ENCODE results near the gene MYO15A. TPM values are rescaled to one million over a fixed set of nuclear protein-coding genes. Genes with fewer than 3 reads are reported as not detected.
A peak's percentile ranks its signal among the peaks of the same experiment; 100 is the strongest.

Gene MYO15A
- total RNA-seq, 2 donors from 2014 or later = 1.7 to 2.4 TPM

DNA sequence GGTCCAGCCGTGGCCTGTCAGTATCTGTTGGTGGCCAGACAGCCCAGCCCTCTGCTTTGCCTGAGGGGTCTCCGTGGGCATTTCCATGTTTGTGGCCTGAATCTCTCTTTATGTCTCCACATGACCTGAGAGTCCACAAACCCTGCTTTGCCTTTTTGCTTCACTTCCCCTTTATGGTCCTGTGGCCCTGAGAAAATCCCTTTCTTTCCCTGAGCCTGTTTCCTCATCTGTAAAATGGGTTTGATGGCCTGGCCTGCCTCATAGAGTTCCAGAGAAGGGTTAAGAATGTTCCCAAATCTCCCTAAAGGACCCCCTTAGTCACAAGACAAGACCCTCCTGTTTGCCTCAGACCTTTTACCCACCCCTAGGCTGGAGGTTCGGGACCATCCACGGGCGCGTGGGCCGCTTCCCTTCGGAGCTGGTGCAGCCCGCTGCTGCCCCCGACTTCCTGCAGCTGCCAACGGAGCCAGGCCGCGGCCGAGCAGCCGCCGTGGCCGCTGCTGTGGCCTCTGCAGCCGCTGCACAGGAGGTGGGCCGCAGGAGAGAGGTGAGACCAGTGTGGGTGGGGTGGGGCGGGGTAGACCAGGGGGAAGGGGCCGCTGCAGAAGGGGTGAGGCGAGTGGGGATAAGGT, 48.9 kb downstream of the MYO15A start:
- Histone ChIP-seq H3K9me3 (ENCODE audit: control insufficient read depth, low read length) (no peaks in the 10 kb centered on the region), H3K27ac (ENCODE audit: low read depth, low read length) (no peak overlapping the region), H3K36me3 (ENCODE audit: control insufficient read depth, insufficient read depth, low read length) (no peaks in the 10 kb centered on the region), H3K9ac (ENCODE audit: extremely low read depth, low read length, poor library complexity, severe bottlenecking) (no peak overlapping the region), H3K4me3 (ENCODE audit: low read length) (no peak overlapping the region), H3K4me1 (ENCODE audit: control insufficient read depth, insufficient read depth, low read length) (peaks cover 3% of the 10 kb centered on the region), H3K27me3 (ENCODE audit: control insufficient read depth, insufficient read depth, low read length, poor library complexity, severe bottlenecking) (no peaks in the 10 kb centered on the region)
- Mint-ChIP-seq H3K27ac (peak overlapping the region; percentile 90), H3K36me3 (ENCODE audit: low read depth) (no peaks in the 10 kb centered on the region), H3K9me3 (no peaks in the 10 kb centered on the region), H3K4me3 (peak overlapping the region; percentile 80), H3K4me1 (no peaks in the 10 kb centered on the region), H3K27me3 (ENCODE audit: insufficient read depth) (no peaks in the 10 kb centered on the region)
- 88 to 100% methylated on average over 1 to 22 of the region's 22 CpGs for WGBS, 2 experiments (ENCODE audit: insufficient coverage in 1 of 2, insufficient read length in 1 of 2)
- TF ChIP-seq CTCF (conservative IDR thresholded peaks at IDR 0.05) = no peak
- no peak for DNase-seq

DNA sequence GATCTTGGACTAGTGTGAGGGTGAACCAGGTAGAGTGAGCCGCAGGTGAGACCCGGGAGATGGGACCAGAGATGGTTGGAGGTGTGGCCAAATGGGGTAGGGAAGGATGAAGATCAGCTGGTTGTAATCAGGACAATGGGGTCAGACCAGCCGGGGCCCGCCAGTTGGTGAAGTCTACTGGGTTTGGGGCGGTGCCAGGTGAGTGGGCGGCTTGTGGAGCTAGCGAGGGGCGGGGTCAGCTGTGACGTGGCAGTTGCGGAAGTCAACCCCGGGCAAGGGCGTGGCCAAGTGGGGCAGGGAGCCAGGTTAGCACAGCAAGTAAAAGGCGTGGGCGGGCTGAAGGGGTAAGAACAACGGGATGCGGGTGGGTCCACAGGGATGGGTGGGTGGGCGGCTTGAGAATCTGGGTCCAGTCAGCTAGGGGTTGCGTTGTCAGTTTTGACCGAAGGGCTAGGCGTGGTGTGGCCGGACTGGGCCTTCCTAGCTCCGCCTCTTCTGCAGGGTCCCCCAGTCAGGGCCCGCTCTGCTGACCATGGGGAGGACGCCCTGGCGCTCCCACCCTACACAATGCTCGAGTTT, 49.6 kb downstream of the MYO15A start:
- H3K9me3 ChIP-seq (ENCODE audit: control insufficient read depth, low read length) = no peaks in the 10 kb centered on the region
- Mint-ChIP-seq H3K27me3 (ENCODE audit: insufficient read depth) (no peaks in the 10 kb centered on the region), H3K36me3 (ENCODE audit: low read depth) (no peaks in the 10 kb centered on the region), H3K27ac (peak overlapping the region; percentile 90), H3K4me3 (peak overlapping the region; percentile 80), H3K9me3 (no peaks in the 10 kb centered on the region), H3K4me1 (no peaks in the 10 kb centered on the region)
- H3K36me3 ChIP-seq (ENCODE audit: control insufficient read depth, insufficient read depth, low read length) = no peaks in the 10 kb centered on the region
- H3K9ac ChIP-seq (ENCODE audit: extremely low read depth, low read length, poor library complexity, severe bottlenecking) = no peak overlapping the region
- H3K4me3 ChIP-seq (ENCODE audit: low read length) = peak overlapping the region; percentile 23
- no peak overlapping the region for H3K27ac ChIP-seq (ENCODE audit: low read depth, low read length)
- DNase-seq = peak; percentile 100
- TF ChIP-seq CTCF (conservative IDR thresholded peaks at IDR 0.05) = no peak
- H3K4me1 ChIP-seq (ENCODE audit: control insufficient read depth, insufficient read depth, low read length) = no peaks in the 10 kb centered on the region
- H3K27me3 ChIP-seq (ENCODE audit: control insufficient read depth, insufficient read depth, low read length, poor library complexity, severe bottlenecking) = no peaks in the 10 kb centered on the region
- WGBS, 2 experiments (ENCODE audit: insufficient coverage in 1 of 2, insufficient read length in 1 of 2) = 47 to 60% methylated on average over 12 to 26 of the region's 26 CpGs

DNA sequence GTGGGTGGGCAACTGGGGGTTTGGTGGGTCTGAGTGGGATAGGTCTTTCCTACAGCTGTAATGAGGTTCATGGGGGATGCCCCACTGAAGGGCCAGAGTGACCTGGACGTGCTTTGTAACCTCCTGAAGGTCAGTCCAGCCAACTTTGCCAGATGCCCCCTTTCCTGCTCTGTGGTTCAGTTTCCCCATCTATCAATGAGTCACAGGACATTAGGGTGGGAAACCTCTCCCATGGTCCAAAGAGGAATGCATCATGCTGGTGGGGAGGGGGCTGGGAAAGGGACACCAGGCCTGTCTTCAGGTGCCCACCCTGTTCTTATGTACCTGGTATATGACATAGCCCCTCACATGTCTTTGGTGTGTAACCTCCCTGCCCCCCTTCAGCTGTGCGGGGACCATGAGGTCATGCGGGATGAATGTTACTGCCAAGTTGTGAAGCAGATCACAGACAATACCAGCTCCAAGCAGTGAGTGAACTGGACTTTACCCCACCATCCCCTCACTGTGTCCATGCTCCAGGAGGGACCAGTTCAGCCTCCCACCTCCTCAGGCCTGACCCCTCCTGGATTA, 51.1 kb downstream of the MYO15A start:
- no peaks in the 10 kb centered on the region for H3K9me3 ChIP-seq (ENCODE audit: control insufficient read depth, low read length)
- Mint-ChIP-seq H3K4me1 (no peaks in the 10 kb centered on the region), H3K27me3 (ENCODE audit: insufficient read depth) (no peaks in the 10 kb centered on the region), H3K36me3 (ENCODE audit: low read depth) (no peaks in the 10 kb centered on the region), H3K9me3 (no peaks in the 10 kb centered on the region), H3K27ac (no peak overlapping the region), H3K4me3 (peak overlapping the region; percentile 80)
- H3K4me3 ChIP-seq (ENCODE audit: low read length) = no peak overlapping the region
- H3K9ac ChIP-seq (ENCODE audit: extremely low read depth, low read length, poor library complexity, severe bottlenecking) = no peak overlapping the region
- no peak overlapping the region for H3K27ac ChIP-seq (ENCODE audit: low read depth, low read length)
- TF ChIP-seq CTCF (conservative IDR thresholded peaks at IDR 0.05) = no peak
- H3K27me3 ChIP-seq (ENCODE audit: control insufficient read depth, insufficient read depth, low read length, poor library complexity, severe bottlenecking) = no peaks in the 10 kb centered on the region
- H3K36me3 ChIP-seq (ENCODE audit: control insufficient read depth, insufficient read depth, low read length) = no peaks in the 10 kb centered on the region
- WGBS, 2 experiments (ENCODE audit: insufficient coverage in 1 of 2, insufficient read length in 1 of 2) = 92 to 100% methylated on average over 1 to 3 of the region's 3 CpGs
- DNase-seq = no peak
- H3K4me1 ChIP-seq (ENCODE audit: control insufficient read depth, insufficient read depth, low read length) = no peaks in the 10 kb centered on the region

All from endodermal cell (in vitro differentiated cells).